HEK293 (cell line): ENCODE measurements around the gene CLCNKA.

ENCODE experiments used
- ZNF335 ChIP-seq: fragments of 450-650 bp; formaldehyde crosslinking; conservative IDR thresholded peaks from 2 replicates; pipeline ENCODE4 v1.5.1; 2016; ENCODE audit warnings: missing biosample characterization, missing genetic modification characterization
- TF ChIP-seq, protein P1 (sequence below): fragments of 450-650 bp; formaldehyde crosslinking; IDR thresholded peaks from 2 replicates; pipeline ENCODE4 v1.5.1; 2016; ENCODE audit warnings: missing biosample characterization, missing genetic modification characterization
- TF ChIP-seq, protein P2 (sequence below): fragments of 450-650 bp; formaldehyde crosslinking; IDR thresholded peaks from 2 replicates; pipeline ENCODE4 v1.5.1; 2016; ENCODE audit warnings: missing biosample characterization, missing genetic modification characterization

DNA sequence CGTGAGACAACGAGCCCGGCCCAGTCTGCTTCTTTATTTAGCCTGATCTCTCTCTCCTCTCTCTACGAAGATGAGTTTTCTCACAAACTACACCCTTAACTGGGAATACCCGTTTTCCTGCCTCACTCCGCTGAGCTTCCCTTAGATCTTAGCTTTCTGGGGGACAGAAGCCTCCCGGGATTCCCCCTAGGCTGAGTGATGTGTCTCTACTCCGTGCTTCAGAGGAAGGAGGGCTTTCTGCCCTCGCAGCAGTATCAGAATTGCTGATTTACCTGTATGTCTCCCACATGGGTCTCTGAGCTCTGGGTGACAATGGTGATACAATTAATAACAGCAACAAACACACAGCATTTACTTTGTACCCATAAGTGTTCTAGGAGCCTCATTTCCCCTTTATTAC is 47.0 kb upstream of the CLCNKA start:
- TF ChIP-seq, protein P1, sequence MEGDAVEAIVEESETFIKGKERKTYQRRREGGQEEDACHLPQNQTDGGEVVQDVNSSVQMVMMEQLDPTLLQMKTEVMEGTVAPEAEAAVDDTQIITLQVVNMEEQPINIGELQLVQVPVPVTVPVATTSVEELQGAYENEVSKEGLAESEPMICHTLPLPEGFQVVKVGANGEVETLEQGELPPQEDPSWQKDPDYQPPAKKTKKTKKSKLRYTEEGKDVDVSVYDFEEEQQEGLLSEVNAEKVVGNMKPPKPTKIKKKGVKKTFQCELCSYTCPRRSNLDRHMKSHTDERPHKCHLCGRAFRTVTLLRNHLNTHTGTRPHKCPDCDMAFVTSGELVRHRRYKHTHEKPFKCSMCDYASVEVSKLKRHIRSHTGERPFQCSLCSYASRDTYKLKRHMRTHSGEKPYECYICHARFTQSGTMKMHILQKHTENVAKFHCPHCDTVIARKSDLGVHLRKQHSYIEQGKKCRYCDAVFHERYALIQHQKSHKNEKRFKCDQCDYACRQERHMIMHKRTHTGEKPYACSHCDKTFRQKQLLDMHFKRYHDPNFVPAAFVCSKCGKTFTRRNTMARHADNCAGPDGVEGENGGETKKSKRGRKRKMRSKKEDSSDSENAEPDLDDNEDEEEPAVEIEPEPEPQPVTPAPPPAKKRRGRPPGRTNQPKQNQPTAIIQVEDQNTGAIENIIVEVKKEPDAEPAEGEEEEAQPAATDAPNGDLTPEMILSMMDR (tag by site-specific recombination), result no peak
- TF ChIP-seq ZNF335, result no peak
- TF ChIP-seq, protein P2, sequence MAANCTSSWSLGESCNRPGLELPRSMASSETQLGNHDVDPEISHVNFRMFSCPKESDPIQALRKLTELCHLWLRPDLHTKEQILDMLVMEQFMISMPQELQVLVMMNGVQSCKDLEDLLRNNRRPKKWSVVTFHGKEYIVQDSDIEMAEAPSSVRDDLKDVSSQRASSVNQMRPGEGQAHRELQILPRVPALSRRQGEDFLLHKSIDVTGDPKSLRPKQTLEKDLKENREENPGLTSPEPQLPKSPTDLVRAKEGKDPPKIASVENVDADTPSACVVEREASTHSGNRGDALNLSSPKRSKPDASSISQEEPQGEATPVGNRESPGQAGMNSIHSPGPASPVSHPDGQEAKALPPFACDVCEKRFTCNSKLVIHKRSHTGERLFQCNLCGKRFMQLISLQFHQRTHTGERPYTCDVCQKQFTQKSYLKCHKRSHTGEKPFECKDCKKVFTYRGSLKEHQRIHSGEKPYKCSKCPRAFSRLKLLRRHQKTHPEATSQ (tag by site-specific recombination), result no peak
